ENCODE data around the gene TMEM231.
"Not testable (repeated sequence)": the region's sequence is repeated elsewhere in the genome, so short reads cannot be mapped to it uniquely, and the experiment has no call there.

TMEM231 gene

GRCh38 chr16:75555707-75556430 lies at the start of gene TMEM231:
TSS of gene TMEM231 (minus strand) at chr16:75556252. CDS start at chr16:75556209, 43 bp downstream.
- DNase-seq (ENCODE audit: low spot score), result peak; percentile 93

GRCh38 chr16:75603241-75603640 lies 47.2 kb upstream of the TMEM231 start:
- DNase-seq (ENCODE audit: low spot score), result no peak

GRCh38 chr16:75599452-75600277 lies 43.6 kb upstream of the TMEM231 start:
- no peak for DNase-seq (ENCODE audit: low spot score)

GRCh38 chr16:75593825-75594820 lies 38.1 kb upstream of the TMEM231 start:
- DNase-seq (ENCODE audit: low spot score), result no peak

GRCh38 chr16:75593308-75593707 lies 37.3 kb upstream of the TMEM231 start:
- no peak for DNase-seq (ENCODE audit: low spot score)

- DNase-seq (ENCODE audit: low spot score), result not testable (repeated sequence)
Observed at GRCh38 chr16:75591927-75592326, 35.9 kb upstream of the TMEM231 start.

- peak; percentile 84 for DNase-seq (ENCODE audit: low spot score)
Observed at GRCh38 chr16:75590920-75591843, 35.1 kb upstream of the TMEM231 start.

- DNase-seq (ENCODE audit: low spot score), result peak; percentile 43
Observed at GRCh38 chr16:75589306-75589705, 33.3 kb upstream of the TMEM231 start.

- no peak for DNase-seq (ENCODE audit: low spot score)
Observed at GRCh38 chr16:75588716-75589115, 32.7 kb upstream of the TMEM231 start.

- no peak for DNase-seq (ENCODE audit: low spot score)
Observed at GRCh38 chr16:75584108-75584507, 28.1 kb upstream of the TMEM231 start.

- no peak for DNase-seq (ENCODE audit: low spot score)
Observed at GRCh38 chr16:75579281-75579834, 23.3 kb upstream of the TMEM231 start.

GRCh38 chr16:75578725-75579124 lies 22.7 kb upstream of the TMEM231 start:
- DNase-seq (ENCODE audit: low spot score), result no peak

GRCh38 chr16:75578212-75578611 lies 22.2 kb upstream of the TMEM231 start:
- no peak for DNase-seq (ENCODE audit: low spot score)

GRCh38 chr16:75576384-75576811 lies 20.3 kb upstream of the TMEM231 start:
- DNase-seq (ENCODE audit: low spot score), result no peak

- no peak for DNase-seq (ENCODE audit: low spot score)
Observed at GRCh38 chr16:75575958-75576357, 19.9 kb upstream of the TMEM231 start.

- no peak for DNase-seq (ENCODE audit: low spot score)
Observed at GRCh38 chr16:75573955-75574354, 17.9 kb upstream of the TMEM231 start.

GRCh38 chr16:75572864-75573542 lies 17.0 kb upstream of the TMEM231 start:
- no peak for DNase-seq (ENCODE audit: low spot score)

- peak; percentile 73 for DNase-seq (ENCODE audit: low spot score)
Observed at GRCh38 chr16:75570396-75571065, 14.5 kb upstream of the TMEM231 start.

- DNase-seq (ENCODE audit: low spot score), result no peak
Observed at GRCh38 chr16:75567911-75568310, 11.9 kb upstream of the TMEM231 start.

All from pons (tissue), 1 donor.